ENCODE results near the gene NTN1. TPM values are rescaled to one million over a fixed set of nuclear protein-coding genes. Genes with fewer than 3 reads are reported as not detected.

Gene NTN1
- total RNA-seq, 1 donor from 2014 or later: 2.5 TPM

GRCh38 chr17:9026741-9027140, 5.4 kb downstream of the NTN1 start:
- Mint-ChIP-seq H3K9me3 (no peaks in the 10 kb centered on the region), H3K36me3 (no peaks in the 10 kb centered on the region), H3K27me3 (ENCODE audit: low read depth) (peaks cover 88% of the 10 kb centered on the region), H3K4me1 (peaks cover 4% of the 10 kb centered on the region), H3K27ac (no peak overlapping the region), H3K4me3 (no peak overlapping the region)
- DNase-seq (ENCODE audit: low spot score in 2 of 2, unreplicated experiment in 2 of 2): no peak
- TF ChIP-seq CTCF (IDR thresholded peaks at IDR 0.05; ENCODE audit: unreplicated experiment): no peak

DNA sequence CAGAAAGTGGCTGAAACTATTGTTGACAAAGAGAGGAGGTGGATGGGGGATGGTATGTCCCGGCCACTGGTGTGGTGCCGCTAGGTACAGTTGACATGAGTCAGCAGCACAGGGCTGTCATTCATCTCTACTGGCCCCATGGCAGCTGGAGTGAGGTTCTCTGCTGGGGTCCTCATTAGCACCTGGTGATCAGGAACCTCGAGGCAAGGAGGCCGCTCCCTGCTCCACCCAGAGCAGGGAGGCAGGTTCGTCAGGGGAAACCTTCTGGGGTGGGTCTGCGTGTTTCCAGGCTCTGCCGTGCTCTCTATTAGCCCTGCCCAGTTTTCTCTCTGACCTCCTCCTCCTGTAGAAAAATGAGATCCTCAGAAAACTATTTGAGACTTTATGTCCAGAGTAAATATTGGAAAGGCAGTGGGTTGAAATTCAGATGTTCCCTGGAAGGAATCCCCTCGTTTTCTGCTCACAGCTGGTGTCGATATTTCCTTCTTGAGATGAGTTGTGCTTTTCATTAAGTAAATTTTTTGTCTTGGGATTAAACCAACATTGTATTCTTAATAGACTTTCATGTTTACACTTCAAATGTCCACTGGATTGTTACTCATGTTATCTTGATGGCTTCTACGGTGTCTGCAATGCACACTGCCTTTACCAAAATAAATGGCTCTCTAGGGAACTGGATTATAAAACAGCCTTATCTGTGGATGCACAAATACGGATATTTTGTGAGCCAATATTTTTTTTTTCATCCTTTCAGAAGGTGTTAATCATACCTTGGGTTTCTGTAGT, 7.1 kb downstream of the NTN1 start:
- H3K4me3 Mint-ChIP-seq: no peak overlapping the region
- no peak for TF ChIP-seq CTCF (IDR thresholded peaks at IDR 0.05; ENCODE audit: unreplicated experiment)
- H3K36me3 Mint-ChIP-seq: no peaks in the 10 kb centered on the region
- H3K4me1 Mint-ChIP-seq: no peaks in the 10 kb centered on the region
- H3K27me3 Mint-ChIP-seq (ENCODE audit: low read depth): peaks cover 89% of the 10 kb centered on the region
- H3K9me3 Mint-ChIP-seq: no peaks in the 10 kb centered on the region
- no peak for DNase-seq (ENCODE audit: low spot score in 2 of 2, unreplicated experiment in 2 of 2)
- H3K27ac Mint-ChIP-seq: no peak overlapping the region

DNA sequence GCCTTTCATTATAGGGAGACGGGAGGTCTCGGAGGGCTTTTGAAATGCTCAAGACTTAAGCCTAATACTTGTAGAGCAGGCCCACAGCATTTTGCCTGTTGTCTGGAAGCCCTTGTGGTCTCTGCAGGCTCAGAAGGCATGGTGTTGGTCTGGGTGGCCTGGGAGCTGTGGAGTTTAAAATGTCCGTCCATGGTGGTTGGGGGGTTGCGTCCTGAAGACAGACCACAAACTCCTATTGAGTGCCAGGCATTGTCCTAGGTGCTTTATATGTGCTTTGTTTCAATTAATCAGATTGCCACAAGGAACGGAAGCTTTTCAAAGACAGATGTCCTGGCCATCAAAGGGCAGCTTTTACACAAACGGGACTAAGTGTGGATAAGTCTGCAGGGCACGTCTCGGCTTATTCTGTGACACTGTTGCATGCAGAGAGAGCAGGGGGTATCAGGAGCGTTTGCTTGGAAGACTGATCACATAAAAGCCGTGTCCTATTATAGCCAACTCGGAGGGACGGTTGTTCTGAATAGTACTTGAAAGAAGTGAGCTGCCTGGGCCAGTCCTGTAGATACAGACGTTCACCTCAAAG, 7.8 kb downstream of the NTN1 start:
- no peak overlapping the region for H3K4me3 Mint-ChIP-seq
- no peaks in the 10 kb centered on the region for H3K36me3 Mint-ChIP-seq
- peaks cover 82% of the 10 kb centered on the region for H3K27me3 Mint-ChIP-seq (ENCODE audit: low read depth)
- TF ChIP-seq CTCF (IDR thresholded peaks at IDR 0.05; ENCODE audit: unreplicated experiment): no peak
- H3K4me1 Mint-ChIP-seq: no peaks in the 10 kb centered on the region
- no peaks in the 10 kb centered on the region for H3K9me3 Mint-ChIP-seq
- DNase-seq (ENCODE audit: low spot score in 2 of 2, unreplicated experiment in 2 of 2): no peak
- H3K27ac Mint-ChIP-seq: no peak overlapping the region

DNA sequence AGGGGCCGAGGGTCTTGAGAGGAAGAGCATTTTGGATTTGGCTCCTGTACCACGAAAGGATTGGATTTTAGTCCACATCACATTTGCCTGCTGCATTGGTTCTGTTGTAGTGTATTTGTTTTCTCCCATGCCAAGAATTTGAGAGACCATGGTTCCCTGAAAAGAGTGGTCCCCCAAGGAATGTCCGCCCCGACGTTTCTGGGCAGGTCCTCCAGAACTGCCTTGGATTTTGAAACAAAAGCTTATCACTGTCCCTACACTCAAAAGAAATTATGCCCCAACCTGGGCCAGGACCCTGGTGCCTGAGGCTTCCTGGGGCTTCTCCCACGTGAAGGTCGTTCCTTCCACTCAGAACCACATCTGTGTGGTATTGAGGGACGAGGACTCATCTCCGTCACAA, 10.8 kb downstream of the NTN1 start:
- Mint-ChIP-seq H3K9me3 (peaks cover 6% of the 10 kb centered on the region), H3K4me3 (no peak overlapping the region), H3K27ac (no peak overlapping the region), H3K27me3 (ENCODE audit: low read depth) (peaks cover 52% of the 10 kb centered on the region), H3K4me1 (no peaks in the 10 kb centered on the region), H3K36me3 (no peaks in the 10 kb centered on the region)
- TF ChIP-seq CTCF (IDR thresholded peaks at IDR 0.05; ENCODE audit: unreplicated experiment): no peak
- no peak for DNase-seq (ENCODE audit: low spot score in 2 of 2, unreplicated experiment in 2 of 2)

GRCh38 chr17:9032583-9032982, 11.3 kb downstream of the NTN1 start:
- Mint-ChIP-seq H3K36me3 (no peaks in the 10 kb centered on the region), H3K4me1 (no peaks in the 10 kb centered on the region), H3K4me3 (no peak overlapping the region), H3K27me3 (ENCODE audit: low read depth) (peaks cover 49% of the 10 kb centered on the region), H3K27ac (no peak overlapping the region), H3K9me3 (peaks cover 8% of the 10 kb centered on the region)
- no peak for TF ChIP-seq CTCF (IDR thresholded peaks at IDR 0.05; ENCODE audit: unreplicated experiment)
- no peak for DNase-seq (ENCODE audit: low spot score in 2 of 2, unreplicated experiment in 2 of 2)
